GM21423 (cell line): ENCODE data around the gene PTPN22.

Experiments used
- ATAC-seq: cut with Tn5 transposase; IDR thresholded peaks from one replicate; pipeline ENCODE4 v1.9.1; 2021; ENCODE audit warnings: mild to moderate bottlenecking, moderate library complexity; ENCODE audit not compliant: unreplicated experiment

The PTPN22 gene

DNA sequence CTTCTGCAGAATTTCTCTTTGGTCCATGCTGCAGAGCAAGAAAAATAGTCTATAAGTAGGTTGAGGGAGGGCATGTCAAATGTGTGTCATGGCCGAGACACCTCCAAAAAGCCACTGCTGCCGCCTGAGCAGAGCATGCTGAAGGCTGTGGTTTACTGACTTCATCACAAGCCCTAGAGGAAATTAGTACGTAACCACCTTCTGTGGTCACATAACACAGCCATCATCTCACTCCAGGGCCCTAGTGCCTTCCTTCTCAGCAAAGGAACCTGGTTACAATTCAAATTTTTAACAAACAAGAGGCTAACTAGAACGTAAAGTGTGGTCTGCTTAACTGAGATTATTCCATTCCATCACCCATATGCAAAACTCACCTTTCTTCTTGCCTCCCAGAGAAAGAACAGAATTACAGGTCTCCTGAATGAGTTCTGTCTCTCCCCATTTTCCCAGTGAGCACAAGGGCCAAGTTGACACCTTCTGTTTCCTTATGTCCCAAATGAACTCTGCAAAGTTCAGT, at the start of gene PTPN22:
TSS of gene PTPN22 (minus strand) at position 116 of the 517 bp plus-strand sequence.
- peak; percentile 89 for ATAC-seq

DNA sequence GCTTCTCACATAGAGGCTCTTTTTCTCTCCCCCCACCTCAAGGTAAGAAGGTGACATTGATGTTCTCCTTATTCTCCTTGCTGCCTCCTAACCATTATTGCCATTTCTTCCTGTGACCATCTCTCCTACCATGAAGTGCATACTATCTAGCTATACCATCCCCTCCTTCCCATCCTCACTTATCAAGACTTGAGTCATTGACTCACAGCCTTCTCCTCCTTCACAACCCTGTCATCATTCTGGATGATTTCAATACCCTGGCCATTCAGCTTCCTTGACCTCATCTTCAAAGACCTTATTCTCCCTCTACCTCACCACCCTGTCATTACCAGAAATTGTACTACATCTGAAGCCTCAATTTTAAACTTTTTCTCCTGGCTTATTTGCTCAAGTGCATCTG, 46.7 kb upstream of the PTPN22 start:
- no peak for ATAC-seq

DNA sequence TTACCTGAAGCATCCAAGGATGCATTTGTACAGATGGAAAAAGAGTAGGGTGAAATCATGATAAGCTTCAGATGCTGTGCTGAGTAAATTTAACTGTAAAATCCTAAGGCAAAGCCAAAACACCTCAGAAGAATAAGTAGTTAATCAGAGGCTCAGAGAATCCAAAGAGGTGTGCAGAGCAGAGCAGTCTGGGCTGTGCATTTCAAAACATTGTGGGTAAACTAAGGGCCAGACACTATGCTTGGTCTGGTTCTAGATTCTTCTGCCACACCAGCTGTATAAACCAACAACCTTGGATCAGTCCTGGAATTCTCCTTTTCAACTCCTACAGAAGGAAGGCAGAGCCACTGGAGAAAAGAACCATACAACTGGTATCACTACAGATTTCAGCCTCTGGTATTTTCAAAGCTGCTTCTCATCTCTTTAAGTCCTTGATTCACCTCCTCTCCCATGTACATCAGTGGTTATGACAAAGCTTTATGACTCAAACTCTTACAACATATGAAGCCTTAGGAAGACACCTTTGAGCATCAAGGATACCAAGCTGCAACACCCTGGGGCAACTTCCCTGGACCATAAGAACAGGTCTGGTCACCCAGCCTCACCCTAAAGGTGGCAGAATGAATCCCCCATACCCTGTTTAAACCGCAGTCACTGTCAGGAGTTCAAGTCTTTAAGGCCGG, 46.0 kb upstream of the PTPN22 start:
- no peak for ATAC-seq

DNA sequence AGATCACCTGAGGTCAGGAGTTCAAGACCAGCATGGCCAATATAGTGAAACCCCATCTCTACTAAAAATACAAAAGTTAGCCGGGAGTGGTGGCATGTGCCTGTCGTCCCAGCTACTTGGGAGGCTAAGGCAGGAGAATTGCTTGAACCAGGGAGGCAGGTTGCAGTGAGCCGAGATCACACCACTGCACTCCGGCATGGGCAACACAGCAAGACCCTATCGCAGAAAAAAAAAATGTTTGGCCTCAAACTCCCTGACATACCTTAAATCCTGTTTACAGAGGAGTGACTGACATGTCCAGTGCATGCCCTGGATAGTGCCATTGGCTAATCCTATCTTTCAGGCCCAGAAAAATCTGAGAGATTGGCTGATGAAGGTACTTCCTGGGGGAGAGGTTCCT, 45.5 kb upstream of the PTPN22 start:
- ATAC-seq: no peak

DNA sequence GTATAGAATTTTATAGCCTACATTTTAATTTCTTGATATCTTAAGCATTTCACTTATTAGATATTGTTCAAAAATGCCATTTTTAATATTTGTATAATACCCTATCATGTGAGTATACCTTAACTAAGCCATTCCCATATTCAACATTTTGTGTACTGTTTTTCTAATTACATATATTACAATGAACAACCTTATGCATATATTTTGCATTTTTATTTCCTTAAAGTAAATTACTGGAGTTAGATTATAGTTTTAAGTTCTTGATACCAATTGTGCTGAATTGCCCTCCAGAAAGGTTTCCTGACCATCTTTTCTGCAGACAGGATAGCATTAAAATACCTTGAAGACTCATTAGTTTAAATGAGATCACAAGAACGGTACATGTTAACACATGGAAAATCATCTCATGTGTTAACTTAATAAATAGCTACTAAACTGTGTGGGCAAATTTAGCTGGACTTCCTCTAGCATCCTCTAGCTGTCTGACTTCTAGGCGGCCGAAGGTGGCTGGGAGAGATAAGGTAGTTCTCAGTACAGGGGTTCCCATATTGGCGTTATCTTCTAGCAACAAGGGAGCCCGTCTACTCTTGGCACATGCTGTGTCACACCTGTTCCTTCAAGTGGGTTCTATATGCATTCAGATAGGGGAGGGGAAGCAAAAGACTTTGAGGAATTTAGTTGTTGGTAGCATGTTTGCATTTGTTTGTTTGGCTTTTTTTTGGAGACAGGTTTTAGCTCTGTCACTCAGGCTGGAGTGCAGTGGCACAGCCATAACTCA, 42.6 kb upstream of the PTPN22 start:
- no peak for ATAC-seq

DNA sequence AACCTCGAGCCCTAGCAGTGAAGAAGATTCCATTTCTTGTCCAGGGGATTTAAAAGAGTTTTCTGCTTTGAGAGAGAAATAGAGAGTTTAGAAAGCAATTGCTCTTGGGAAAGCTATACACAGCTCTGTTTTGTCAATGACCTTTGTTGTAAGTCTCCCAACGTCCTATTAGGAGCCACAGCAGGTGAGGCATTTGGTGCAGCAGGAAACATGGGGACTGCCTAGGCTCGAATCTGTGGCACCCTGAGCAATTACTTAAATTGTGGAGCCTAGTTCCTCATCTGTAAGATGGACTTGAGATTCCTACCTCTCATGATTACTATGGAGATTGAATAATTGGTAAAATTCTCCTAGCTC, 41.8 kb upstream of the PTPN22 start:
- no peak for ATAC-seq

DNA sequence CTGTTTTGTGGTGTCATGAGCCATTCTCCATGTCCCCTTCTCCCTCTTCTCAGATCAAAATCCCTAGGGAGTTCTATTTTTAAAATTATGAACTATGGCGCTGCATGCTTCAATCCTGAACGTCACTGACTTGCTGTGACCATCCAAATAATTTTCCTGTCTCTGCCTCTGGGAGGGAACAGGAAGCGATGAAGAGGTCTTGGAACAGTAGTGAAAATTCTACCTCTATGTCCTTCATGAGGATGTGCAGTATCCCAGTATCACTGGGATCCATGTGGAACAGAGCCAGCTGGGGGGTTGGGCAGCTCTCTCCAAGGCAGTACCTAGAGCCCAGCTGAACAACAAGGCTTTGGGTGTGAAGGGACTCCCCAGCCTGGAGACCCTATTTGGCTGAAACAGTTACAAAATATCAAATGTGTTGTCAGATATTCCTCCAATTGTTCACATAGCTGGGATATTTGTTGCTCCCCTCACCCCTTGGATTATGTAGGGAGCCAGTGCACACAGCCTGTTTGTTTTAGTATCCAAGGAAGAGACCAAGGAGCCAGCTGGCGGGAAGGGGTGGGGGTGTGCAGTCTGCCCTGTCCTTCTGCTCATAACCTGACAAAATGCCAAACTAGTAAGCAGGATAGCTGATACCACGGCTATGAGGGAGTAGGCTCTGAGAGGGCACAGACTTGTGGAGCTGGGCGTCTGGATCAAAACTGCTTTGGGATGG, 41.2 kb upstream of the PTPN22 start:
- ATAC-seq: no peak

DNA sequence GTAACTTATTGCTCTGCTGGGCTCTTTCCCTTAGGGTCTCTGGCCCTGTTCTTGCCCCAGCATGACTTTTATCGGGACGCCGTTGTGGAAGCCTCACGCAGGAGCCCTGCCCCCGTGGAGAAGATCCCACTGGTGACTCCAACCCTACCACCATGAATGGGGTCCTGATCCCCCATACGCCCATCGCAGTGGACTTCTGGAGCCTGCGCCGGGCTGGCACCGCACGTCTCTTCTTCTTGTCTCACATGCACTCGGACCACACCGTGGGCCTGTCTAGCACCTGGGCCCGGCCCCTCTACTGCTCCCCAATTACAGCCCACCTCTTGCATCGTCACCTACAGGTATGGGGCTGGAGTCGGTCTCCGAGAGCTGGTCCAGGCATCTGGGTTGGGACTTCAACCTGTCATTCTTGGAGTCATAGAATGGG, 33.9 kb upstream of the PTPN22 start:
- peak; percentile 0 for ATAC-seq

DNA sequence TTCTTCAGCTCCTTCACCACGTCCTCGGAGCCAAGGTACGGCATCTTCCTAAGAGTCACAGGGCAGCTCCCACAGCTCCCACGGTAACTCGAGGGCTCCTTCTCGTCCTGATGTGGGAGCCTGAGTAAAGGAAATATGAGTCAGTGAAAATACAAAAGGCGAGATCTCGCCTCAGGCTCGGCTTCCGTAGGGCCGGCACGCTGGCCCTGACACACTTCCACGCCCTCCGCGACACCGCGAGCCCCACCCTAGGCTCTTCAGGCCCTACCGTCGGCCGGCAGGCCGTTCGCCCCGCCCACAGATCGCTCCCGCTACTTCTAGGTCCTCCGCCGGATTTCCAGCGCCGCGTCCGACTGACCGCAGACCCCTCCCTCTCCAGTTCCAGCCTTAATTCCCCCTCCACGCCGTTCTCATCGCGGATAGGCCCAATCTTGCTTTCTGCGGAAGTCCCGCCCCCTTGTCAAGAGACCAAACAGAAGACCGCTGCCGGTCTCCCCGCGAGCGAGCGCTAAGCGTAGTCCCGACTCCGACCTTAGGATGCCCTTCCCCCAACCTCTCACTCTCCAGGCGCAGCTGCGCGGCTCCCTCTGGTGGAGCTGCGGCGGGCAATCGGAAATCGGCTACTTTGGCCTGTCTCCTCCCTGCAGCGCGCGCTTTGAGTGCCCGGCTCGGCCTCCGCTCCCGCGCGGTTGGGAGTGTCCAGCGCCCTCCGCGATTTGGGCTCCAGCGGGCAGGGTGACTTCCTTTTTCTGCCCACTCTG, 33.3 kb upstream of the PTPN22 start, which contains the start of the genes AP4B1 and DCLRE1B:
TSS of gene AP4B1 (minus strand) at position 126 of the 761 bp plus-strand sequence. CDS start at position 44, 82 bp downstream.
TSS of gene DCLRE1B (plus strand) at position 653 of the 761 bp plus-strand sequence. CDS start 261 bp downstream, outside the sequence.
- ATAC-seq: peak; percentile 90

DNA sequence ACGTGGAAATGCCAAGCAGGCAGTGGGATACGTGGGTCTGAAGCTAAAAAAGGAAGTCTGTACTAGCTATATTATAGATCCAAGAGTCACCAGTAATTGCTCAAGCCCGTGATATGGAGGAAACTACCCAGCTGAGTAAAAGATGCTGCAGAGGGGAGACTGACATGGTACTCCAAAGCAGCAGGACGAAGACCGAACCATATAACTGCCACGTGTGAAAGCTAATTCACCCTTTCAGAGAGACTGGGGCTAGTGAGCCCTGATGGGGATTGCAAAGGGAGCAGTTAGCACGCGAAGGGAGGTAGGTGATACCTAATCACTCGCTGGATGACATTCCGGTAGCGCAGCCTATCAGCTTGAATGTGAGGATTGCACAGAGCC, 32.8 kb upstream of the PTPN22 start:
- ATAC-seq: peak; percentile 26

DNA sequence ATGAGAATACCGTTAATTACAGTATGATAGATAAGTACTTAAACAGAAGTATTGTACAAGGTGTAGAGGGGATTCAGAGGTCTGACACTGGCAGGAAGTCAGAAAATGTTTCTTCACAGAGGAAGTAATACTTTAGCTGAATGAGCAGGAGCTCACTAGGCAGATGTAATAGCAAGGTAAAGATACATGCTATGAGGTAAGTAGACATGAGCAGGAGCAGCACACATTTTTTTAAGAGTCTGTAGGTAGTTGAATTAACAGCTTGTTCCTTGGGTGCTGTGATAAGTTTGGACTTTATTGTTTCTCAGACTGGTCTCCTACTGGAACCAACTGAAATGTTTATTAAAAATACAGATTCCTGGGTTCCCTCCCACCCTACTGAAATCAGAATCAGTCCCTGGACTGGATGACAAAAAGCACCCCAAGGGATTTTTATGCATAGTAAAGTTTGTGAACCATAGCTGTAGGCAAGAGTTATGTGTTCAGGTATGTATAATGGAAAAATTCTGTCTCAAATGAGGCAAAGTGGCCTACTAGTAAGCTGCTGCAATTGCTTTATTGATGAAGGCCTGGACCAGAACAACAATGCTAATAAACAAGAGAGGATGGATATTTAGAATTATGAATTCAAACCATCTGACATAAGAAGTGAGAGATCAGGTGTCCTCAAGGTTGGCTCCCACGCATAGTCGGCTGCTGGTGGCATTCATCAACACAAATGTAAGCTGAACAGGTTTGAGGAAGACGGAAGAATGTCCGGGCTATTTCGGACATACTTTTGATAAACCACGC, 32.2 kb upstream of the PTPN22 start:
- ATAC-seq: no peak

DNA sequence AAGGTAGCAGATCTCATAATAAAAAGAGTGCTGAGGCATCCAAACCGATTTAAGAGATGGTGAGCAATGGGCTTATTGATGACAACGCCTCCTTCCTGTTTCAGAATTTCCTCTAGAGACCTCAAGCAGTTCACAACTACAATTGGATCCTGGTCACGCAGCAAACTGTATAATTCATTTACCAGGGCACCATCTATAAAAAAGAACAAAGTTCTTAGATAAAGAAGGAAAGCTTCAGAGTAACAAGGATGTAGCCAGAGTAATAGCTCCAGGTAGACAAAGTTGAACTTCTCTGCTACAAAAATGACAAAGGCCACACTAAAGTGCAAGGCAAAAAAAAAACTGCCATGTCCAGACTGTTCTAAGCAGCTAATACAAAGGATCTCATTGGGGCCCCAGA, 29.7 kb upstream of the PTPN22 start:
- ATAC-seq: no peak

DNA sequence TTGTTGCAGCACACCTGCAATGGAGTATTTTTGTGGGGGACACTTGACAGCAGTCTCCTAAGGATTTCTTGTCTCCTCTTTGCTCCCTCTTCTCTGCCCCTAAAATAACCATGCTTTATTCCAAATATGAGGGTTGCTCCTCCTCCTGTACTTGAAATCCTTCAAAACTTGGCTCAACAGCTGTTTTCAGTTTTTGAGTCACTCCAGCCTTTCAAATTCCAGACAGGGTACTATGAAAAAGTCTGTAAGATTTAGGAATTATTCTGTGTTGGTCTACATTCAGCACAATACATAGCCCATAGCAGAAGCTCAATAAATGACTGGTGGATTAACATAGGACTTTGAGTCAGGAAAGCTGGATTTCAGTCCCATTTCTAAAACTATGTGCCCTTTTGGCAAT, 27.6 kb upstream of the PTPN22 start:
- ATAC-seq: no peak

DNA sequence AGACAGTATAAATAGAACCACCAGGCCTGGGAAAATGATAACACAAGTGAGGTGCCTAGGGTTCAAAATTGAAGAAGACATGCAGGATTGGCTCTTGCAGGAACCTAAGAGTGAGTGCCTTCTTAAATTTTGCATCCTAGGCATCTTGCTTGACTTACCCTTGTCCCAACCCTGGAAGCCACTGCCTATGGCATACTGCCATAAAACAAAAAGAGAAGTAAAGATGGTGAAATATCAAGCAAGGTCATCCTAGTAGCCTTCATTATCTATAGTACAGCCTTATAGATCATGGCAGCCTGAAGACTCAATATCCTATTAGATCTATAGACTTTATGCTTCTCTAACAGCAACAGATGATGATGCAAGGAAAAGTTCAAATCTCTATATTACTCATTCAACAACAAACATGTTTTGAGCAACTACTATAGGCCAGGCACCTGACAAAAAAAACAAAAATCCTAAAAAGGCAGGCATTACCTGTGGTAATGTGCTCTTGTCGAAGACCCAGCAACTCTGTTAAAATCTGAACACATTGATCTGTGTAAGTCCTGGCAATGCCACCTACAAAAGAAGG, 26.8 kb upstream of the PTPN22 start:
- no peak for ATAC-seq

DNA sequence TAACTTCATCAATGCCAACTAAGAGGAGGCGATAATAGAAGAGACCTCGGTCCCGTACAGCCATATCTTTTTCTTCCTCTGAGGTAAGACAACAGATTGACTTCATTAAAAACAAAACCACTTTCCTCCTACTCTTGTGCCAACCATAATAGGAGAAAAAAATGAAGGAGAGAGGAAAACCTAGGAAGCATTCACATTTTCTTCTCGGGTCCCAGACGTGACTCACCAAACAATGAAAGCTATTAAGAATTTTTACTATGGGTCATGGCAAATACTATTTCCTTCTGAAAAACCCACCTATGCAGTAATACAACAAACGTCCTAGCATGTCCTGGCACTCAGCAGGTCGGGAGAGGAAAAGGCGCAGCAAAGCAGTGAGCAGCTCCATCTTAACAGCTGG, 24.4 kb upstream of the PTPN22 start:
- no peak for ATAC-seq

DNA sequence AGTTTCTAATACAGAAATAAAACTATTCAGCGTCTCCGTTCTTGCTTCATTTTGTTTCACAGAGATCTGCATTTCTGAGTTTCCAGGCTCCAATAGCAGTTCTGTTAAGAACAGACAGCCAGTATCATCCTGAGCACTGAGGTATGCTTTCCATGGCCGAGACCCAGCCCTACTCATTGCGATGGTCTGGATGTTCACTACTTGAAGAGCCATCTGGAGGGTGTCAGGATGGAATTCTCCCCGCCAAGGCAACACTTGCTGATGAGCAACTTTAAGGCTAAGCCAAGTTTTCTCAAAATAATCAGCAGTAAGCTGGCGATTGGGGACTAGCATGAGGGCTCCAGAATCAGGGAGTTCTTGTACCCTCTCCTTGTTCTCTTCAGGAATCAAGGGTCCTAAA, 23.6 kb upstream of the PTPN22 start:
- no peak for ATAC-seq

DNA sequence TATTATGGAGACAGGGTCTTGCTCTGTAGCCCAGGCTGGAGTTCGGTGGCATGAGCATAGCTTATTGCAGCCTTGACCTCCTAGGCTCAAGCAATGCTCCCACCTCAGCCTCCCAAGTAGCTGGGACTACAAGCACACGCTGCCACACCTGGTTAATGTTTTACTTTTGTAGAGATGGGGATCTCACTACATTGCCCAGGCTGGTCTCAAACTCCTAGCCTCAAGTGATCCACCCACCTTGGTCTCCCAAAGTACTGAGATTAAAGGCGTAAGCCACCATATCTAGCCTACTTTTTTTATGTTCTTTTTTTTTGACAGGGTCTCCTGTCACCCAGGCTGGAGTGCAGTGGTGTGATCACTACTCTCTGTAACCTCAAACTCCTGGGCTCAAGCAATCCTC, 21.8 kb upstream of the PTPN22 start:
- no peak for ATAC-seq

DNA sequence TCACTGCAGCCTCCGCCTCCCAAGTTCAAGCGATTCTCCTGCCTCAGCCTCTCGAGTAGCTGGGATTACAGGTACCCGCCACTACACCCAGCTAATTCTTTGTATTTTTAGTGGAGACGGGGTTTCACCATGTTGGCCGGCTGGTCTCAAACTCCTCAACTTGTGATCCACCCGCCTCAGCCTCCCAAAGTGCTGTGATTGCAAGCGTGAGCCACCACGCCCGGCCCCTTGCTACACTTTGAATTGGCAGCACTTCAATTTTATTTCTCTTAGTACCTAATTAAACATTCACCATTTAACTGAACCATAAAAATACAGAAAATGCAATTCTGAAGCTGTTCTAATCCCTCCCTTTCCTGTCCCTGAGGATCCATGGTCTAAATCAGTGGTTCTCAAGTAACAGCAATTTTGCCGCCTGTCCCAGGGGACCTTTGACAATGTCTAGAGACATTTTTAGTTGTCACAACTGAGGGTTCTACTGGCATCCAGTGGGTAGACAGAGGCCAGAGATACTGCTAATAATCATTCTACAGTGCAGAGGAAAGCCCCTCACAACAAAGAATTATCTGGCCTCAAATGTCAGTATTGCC, 20.2 kb upstream of the PTPN22 start:
- ATAC-seq: no peak

DNA sequence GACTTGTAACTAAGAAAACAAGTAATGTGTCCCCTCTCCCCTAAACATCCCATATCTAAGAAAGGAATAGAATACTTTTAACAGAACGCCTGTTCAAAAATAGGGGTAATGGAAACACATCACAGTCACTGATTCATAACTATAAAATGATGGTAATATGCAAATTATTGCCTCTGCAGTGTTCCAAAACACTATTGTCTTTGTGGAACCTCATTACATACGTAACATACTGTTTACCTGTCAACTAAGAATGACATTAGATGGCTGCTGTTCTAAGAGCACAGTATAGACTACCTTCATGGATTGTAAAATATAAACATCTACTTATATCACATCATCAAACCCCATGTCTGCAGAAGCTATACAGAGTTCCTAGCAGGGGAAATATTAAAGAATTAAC, 19.3 kb upstream of the PTPN22 start:
- ATAC-seq: no peak
